ENCODE data around the gene GSS. TPM values are rescaled to one million over a fixed set of nuclear protein-coding genes. Genes with fewer than 3 reads are reported as not detected.

GSS gene
- polyA plus RNA-seq, 1 experiment = 110 TPM

DNA sequence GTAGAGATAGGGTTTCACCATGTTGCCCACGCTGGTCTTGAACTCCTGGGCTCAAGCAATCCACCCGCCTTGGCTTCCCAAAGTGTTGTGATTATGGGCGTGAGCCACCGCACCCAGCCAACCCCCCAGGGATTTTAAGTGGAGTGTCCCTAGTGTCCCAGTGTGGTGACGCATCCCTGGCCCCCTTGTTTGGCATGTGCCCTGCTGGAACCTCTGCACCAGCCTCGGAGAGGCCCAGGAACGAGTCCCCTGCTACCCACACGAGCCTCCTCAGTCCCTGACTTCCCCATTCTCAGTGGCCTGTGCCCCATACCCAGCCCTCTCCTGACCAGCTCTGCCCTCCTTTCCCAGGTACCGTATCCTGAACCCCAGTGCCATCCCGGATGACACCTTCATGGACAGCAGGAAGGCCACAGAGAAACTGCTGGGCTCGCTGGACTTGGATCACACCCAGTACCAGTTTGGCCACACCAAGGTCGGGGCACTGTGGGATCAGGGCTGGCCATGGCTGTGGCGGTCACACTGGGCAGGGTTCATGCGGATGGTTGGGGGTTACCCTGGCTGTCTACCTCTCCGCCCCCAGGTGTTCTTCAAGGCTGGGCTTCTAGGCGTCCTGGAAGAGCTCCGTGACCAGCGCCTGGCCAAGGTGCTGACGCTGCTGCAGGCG, 37.3 kb upstream of the GSS start:
- ChIA-PET CTCF (no interaction called here), POLR2A (no interaction called here)
- Histone ChIP-seq H3K36me3 (ENCODE audit: control insufficient read depth, insufficient read depth, low read length) (peaks cover 11% of the 10 kb centered on the region), H3K27me3 (ENCODE audit: control insufficient read depth, insufficient read depth, low read length) (no peaks in the 10 kb centered on the region), H3K4me3 (ENCODE audit: low read depth, low read length) (no peak overlapping the region)
- TF ChIP-seq, protein P1, sequence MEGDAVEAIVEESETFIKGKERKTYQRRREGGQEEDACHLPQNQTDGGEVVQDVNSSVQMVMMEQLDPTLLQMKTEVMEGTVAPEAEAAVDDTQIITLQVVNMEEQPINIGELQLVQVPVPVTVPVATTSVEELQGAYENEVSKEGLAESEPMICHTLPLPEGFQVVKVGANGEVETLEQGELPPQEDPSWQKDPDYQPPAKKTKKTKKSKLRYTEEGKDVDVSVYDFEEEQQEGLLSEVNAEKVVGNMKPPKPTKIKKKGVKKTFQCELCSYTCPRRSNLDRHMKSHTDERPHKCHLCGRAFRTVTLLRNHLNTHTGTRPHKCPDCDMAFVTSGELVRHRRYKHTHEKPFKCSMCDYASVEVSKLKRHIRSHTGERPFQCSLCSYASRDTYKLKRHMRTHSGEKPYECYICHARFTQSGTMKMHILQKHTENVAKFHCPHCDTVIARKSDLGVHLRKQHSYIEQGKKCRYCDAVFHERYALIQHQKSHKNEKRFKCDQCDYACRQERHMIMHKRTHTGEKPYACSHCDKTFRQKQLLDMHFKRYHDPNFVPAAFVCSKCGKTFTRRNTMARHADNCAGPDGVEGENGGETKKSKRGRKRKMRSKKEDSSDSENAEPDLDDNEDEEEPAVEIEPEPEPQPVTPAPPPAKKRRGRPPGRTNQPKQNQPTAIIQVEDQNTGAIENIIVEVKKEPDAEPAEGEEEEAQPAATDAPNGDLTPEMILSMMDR (IDR thresholded peaks at IDR 0.05; ENCODE audit: insufficient read depth, low read depth, low read length) = no peak
- no peak for DNase-seq (ENCODE audit: low read depth)

DNA sequence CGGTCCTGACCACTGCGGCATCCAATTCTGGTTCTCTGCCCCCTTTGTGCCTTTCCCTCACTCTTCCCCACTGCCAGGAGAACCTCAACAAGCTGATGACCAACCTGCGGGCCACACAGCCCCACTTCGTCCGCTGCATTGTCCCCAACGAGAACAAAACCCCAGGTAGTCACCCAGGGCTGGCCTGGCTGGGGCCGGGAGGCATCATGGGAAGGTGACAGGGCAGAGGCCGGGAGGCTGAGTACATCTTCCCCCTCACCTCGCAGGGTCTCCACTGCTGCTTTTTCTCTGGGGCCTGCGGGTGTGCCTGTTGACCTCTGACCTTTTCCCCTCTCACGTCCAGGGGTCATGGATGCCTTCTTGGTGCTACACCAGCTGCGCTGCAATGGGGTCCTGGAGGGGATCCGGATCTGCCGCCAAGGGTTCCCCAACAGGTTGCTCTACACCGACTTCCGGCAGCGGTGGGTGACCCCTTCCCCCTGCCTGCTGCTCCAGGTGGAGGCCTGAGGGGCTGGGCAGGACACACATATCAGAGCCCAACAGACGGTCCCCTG, 35.1 kb upstream of the GSS start:
- ChIA-PET CTCF (interaction anchor here (1.0 kb wide), 2 partner anchors 117 to 118 kb away, joined by 3 read pairs; no protein-coding TSS in a partner anchor), POLR2A (no interaction called here)
- H3K4me3 ChIP-seq (ENCODE audit: low read depth, low read length) = no peak overlapping the region
- H3K27me3 ChIP-seq (ENCODE audit: control insufficient read depth, insufficient read depth, low read length) = peaks cover under 1% of the 10 kb centered on the region; the same call in 1 of the 2 replicates
- TF ChIP-seq, protein P1 (IDR thresholded peaks at IDR 0.05; ENCODE audit: insufficient read depth, low read depth, low read length) = no peak
- peaks cover 5% of the 10 kb centered on the region for H3K36me3 ChIP-seq (ENCODE audit: control insufficient read depth, insufficient read depth, low read length)
- DNase-seq (ENCODE audit: low read depth) = no peak

DNA sequence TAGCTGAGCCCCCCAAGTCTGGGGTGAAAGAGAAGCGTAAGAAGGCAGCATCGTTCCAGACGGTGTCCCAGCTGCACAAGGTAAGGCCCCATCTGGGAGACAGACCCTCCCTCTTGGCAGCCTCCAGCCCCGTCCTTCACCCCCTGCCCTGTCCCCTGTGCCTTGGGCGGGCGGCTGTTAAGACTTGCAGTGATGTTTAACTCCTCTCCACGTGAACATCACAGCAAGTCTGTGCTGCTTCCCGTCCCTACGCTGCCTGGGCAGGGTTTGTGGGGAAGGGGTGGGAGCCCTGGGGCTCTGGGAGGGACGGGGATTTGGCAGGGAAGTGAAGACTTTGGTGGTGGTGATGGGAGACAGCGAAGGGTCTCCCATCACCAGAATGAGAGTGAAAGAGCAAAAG, 34.6 kb upstream of the GSS start:
- peaks cover 2% of the 10 kb centered on the region; the same call in 1 of the 2 replicates for H3K27me3 ChIP-seq (ENCODE audit: control insufficient read depth, insufficient read depth, low read length)
- TF ChIP-seq, protein P1 (IDR thresholded peaks at IDR 0.05; ENCODE audit: insufficient read depth, low read depth, low read length) = no peak
- POLR2A ChIA-PET = no interaction called here
- DNase-seq (ENCODE audit: low read depth) = no peak
- H3K4me3 ChIP-seq (ENCODE audit: low read depth, low read length) = no peak overlapping the region
- peaks cover 3% of the 10 kb centered on the region; the same call in 1 of the 2 replicates for H3K36me3 ChIP-seq (ENCODE audit: control insufficient read depth, insufficient read depth, low read length)
- CTCF ChIA-PET = no interaction called here

DNA sequence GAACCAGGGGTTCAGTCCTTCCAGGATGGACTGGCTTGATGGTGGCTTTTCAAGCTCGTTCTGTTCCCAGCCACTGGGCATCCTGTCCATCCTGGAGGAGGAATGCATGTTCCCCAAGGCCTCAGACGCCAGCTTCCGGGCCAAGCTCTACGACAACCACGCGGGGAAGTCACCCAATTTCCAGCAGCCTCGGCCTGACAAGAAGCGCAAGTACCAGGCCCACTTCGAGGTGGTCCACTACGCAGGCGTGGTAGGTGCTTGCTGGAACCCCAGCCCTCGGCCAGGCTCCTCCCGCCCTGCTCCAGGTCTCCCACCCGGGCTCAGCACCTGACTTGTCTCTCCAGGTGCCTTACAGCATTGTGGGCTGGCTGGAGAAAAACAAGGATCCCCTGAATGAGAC, 34.1 kb upstream of the GSS start:
- TF ChIP-seq, protein P1 (IDR thresholded peaks at IDR 0.05; ENCODE audit: insufficient read depth, low read depth, low read length) = no peak
- no peak overlapping the region for H3K4me3 ChIP-seq (ENCODE audit: low read depth, low read length)
- ChIA-PET POLR2A (no interaction called here), CTCF (interaction anchor here (1.1 to 1.4 kb wide), 2 partner anchors 8 to 12 kb away, joined by 4 to 7 read pairs; no protein-coding TSS in a partner anchor)
- peaks cover 2% of the 10 kb centered on the region; the same call in 1 of the 2 replicates for H3K27me3 ChIP-seq (ENCODE audit: control insufficient read depth, insufficient read depth, low read length)
- no peak for DNase-seq (ENCODE audit: low read depth)
- H3K36me3 ChIP-seq (ENCODE audit: control insufficient read depth, insufficient read depth, low read length) = peaks cover 3% of the 10 kb centered on the region; the same call in 1 of the 2 replicates

DNA sequence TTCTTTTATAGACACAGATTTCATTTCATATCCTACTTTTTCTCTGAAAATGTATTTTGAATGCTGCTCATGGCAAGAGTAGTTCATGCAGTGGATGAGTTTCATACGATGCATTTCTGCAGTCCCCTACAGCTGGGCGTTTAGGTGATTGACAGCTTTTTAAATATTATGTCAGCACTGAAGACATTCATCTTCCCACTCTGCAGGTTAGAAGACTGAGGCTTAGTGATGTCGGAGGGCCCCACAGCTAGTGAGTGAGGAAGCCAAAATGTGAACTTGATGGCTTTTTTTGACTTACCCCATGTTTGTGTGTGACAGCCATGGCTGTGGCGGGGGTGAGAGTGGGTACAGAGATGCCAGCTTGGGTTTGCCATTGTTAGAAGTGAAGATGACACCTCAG, 33.5 kb upstream of the GSS start:
- TF ChIP-seq, protein P1 (IDR thresholded peaks at IDR 0.05; ENCODE audit: insufficient read depth, low read depth, low read length) = no peak
- ChIA-PET POLR2A (no interaction called here), CTCF (interaction anchor here (1.1 to 1.4 kb wide), 4 partner anchors 9 to 115 kb away, joined by 4 to 7 read pairs (median 6); no protein-coding TSS in a partner anchor)

More for the DNA sequence above, 33.5 kb upstream of the GSS start:
- no peak overlapping the region for H3K4me3 ChIP-seq (ENCODE audit: low read depth, low read length)
- H3K27me3 ChIP-seq (ENCODE audit: control insufficient read depth, insufficient read depth, low read length) = peaks cover 4% of the 10 kb centered on the region
- DNase-seq (ENCODE audit: low read depth) = no peak
- H3K36me3 ChIP-seq (ENCODE audit: control insufficient read depth, insufficient read depth, low read length) = peaks cover 3% of the 10 kb centered on the region; the same call in 1 of the 2 replicates
